GM19239 (cell line): ENCODE results near the gene TLCD1.
"Not testable (repeated sequence)": the region's sequence is repeated elsewhere in the genome, so short reads cannot be mapped to it uniquely, and the experiment has no call there.

Experiments used
- DNase-seq: peaks from one replicate; pipeline ENCODE4 v3.0.0; 2011; ENCODE audit warnings: low spot score; ENCODE audit not compliant: insufficient read length
- FAIRE-seq: peaks from 2 replicates; lab custom pipeline; 2011; peaks lifted over from hg19 to GRCh38; lab: Jason Lieb, UNC

The TLCD1 gene

DNA sequence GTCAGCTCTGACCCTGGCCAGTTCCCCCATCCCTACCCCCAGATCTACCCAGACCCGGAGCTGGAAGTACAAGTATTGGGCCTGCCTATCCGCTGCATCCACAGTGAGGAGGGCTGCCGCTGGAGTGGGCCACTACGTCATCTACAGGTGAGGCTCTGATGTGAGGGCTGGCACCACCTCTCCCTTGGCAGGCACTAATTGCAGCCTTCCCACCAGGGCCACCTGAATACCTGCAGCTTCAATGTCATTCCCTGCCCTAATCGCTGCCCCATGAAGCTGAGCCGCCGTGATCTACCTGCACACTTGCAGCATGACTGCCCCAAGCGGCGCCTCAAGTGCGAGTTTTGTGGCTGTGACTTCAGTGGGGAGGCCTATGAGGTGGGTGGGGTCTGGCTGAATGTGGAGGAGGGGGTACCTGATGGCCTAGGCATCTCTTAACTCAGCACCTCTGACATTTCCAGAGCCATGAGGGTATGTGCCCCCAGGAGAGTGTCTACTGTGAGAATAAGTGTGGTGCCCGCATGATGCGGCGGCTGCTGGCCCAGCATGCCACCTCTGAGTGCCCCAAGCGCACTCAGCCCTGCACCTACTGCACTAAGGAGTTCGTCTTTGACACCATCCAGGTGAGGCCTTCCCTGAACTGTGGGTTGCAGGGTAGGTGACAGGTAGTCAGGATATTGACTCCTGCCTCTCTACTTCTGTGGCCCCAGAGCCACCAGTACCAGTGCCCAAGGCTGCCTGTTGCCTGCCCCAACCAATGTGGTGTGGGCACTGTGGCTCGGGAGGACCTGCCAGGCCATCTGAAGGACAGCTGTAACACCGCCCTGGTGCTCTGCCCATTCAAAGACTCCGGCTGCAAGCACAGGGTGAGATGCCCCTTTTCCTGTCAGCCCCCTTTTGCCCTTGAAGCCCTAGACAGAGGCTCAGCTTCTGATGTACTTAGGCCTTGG, 22.0 kb upstream of the TLCD1 start:
- no peak for DNase-seq
- no peak for FAIRE-seq

DNA sequence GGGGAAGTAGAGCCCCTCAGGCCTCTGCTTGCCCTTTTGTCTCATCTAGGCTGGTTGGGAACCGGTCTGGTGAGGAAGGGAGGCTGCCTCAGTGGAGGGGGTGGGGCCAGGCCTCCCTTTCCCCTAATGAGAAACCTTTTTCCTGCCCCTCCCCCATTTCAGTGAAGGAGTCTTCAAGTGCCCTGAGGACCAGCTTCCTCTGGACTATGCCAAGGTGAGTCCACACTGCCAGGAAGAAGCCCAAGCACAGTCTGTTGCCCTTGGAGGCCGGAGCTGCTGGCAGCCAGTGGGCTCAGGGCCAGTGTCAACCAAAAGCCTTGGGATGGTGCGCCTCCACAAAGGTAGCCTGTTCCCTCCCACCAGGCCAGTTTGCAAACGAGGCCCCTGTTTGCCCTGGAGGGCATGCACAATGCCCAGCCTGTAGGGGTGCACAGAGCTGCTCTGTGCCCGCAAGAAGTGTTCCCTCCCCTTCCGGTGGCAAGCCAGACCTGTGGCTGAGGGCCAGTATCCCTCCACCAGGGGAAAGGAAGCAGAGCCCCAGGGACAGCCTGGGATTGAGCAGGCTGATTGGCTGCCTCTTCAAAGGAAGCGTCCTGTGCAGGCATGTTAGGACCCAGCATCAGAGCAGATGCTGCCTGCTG, 21.1 kb upstream of the TLCD1 start:
- FAIRE-seq: no peak
- no peak for DNase-seq

DNA sequence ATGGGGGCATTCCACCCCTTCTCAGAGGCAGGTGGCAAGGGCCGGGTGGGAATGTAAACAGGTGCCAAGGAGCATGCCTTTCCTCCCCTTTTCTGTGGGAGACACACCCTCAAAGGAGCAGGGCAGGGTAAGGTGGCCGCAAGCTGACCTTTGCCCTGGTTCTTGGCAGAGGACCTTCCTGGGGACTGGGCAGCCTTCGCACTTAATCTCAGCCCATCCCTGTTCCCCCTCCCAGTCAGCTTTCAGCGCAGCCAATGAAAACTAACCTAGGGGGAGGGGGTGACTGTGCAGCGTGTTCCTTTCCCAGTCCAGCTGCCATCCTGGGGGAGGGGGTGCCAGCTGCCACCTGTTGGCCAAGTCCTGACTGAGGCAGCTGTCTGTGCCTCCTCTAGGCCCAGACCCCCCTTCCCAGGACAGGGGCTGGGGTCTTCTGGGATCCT, 20.6 kb upstream of the TLCD1 start:
- DNase-seq: no peak
- no peak for FAIRE-seq

DNA sequence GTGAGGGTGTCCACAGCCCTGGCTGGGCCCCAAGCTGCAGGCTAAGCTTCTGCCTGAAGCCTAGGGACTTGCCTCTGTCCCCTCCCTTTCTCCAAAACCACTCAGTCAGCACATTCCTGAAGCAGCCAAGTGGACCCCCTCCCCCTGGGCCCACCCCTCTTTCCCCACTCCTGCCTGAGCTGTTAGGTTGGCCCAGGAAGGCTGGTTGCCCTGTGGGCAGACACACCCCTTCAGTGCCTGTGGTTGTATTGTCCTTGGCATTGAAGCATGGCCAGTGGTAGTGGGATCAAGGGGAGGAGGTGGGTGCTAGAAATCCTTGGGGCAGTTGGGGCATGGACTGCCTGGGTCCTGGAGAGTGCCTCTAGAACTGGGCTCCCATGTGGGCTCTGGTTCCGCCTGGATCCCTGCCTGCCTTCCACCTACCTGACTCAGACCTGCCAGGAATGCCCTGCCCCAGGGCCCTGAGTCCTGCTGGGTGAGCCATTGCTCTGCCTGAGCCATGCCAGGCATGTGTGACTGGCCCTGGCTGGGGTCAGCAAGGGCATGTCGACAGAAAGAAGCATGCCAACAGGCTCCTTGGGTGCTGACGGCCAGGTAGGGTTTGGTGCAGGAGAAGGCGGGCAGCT, 19.9 kb upstream of the TLCD1 start:
- FAIRE-seq (no peak), DNase-seq (no peak)

DNA sequence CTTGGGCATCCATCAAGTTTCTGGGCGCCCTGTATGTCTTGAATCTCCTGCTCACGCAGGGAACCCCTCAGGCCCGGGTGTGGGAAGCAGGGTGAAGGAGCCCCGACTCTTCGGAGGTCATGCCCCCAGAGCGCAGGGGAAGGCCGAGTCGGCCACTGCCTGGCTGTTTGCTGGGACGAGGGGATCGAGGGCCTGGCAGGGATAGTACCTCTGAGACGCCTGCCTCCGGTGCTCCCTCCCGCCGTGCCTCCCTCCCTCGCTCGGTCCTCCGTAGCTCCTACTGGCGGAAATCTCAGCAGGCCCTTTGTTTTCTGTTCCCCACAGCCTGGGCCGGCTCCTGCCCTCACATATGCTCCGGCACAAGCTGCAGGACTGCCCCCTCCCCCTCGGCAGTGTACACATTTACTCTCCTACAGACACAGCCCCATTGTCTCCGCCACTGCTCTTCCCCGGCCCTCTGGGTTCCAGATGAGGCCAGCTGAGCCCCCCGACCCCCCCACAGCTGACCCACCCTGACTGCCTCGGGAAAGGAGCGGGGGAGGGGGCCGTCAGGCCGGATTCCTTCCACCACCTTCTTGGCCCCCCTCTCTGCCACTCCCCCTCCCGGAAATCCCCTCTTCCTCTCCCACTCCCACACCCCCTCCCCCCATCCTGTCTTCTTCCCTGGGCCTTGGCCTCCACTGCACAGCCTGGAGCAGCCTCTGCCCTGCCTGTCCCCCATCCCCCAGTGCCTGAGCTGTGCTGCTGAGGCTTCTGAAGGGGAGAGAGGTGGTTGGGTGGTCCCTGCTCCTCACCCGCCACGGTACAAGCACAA, 19.1 kb upstream of the TLCD1 start:
- DNase-seq: no peak
- FAIRE-seq: peak; percentile 55

DNA sequence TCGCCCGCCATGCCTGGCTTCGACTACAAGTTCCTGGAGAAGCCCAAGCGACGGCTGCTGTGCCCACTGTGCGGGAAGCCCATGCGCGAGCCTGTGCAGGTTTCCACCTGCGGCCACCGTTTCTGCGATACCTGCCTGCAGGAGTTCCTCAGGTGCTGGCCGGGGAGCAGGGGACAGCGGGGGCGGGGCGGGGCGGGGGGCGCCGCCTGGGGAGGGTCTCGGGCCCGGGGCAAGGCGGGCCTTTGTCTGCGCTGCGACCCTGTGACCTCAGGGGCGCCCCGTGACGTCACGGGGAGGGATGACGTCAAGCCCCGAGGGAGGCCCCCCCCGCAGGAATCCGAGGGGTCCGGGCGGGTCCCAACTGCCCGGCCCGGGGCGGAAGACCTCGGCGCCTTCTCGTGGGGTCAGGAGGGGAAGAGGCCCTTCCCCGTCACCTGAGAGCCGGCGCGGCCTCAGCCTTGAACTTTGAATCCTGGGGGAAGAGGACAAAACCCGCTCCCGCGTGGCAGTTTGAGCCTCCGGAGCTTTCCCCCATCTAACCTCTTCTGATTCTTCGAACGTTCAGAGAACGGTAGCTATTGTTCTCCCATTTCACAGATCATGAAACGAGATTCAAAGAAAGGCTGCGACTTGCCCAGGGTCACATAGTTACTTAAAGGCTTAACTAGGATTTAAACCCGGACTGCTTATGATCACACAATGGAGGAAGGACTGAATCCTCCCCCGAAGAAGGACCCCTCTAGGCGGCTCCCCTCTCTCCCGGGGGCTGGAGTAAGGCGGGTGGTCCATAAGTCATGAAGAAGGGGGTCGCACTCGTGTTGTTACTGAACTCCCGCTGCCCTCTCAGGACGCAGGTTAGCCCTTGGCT, 18.3 kb upstream of the TLCD1 start:
- DNase-seq: peak; percentile 36

DNA sequence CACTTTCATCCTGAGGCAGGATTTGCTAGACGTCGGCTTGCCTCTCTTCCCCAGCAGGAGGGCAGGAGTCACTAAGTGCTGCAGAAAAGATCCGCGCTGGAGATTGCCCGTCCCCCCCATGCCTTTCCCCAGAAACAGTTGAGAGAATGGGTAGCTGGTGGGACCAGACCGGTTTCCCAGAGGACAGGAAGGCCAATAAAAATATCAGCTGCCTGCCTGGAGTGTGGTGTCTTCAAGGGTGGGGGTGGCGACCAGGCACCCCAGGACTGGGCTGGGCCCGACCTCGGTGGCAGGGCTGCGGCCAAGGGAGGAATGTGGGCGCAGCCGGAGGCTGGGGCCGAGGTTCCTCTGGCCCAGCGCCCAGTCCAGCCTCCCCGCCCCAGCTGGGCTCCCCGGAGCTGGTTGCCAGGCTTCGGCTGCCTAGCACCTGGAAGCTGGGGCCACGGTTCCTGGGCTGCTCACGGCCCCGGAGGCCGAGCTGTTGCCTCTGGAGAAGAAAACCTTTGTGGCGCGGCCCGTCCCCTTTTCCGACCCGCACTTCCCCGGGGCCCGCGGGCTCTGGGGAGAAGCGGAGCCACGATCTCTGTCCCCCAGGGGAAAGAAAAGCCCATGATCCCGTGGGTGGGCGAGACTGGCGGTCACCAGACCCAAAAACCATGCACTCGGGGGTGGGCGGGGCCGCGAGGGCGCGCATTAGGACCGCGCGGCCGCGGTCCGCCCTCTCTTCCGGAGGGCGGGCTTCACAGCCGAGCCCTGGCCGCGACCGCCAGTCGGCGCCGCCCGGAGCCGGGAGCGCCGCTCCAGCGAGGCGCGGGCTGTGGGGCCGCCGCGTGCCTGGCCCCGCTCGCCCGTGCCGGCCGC, 17.4 kb upstream of the TLCD1 start, which contains the start of gene TRAF4:
TRAF4 (plus strand) TSS at position 769 of the 861 bp plus-strand sequence. CDS start 102 bp downstream, outside the sequence.
- FAIRE-seq (no peak), DNase-seq (peak; percentile 60)

More for the DNA sequence above, 18.3 kb upstream of the TLCD1 start:
- no peak for FAIRE-seq

DNA sequence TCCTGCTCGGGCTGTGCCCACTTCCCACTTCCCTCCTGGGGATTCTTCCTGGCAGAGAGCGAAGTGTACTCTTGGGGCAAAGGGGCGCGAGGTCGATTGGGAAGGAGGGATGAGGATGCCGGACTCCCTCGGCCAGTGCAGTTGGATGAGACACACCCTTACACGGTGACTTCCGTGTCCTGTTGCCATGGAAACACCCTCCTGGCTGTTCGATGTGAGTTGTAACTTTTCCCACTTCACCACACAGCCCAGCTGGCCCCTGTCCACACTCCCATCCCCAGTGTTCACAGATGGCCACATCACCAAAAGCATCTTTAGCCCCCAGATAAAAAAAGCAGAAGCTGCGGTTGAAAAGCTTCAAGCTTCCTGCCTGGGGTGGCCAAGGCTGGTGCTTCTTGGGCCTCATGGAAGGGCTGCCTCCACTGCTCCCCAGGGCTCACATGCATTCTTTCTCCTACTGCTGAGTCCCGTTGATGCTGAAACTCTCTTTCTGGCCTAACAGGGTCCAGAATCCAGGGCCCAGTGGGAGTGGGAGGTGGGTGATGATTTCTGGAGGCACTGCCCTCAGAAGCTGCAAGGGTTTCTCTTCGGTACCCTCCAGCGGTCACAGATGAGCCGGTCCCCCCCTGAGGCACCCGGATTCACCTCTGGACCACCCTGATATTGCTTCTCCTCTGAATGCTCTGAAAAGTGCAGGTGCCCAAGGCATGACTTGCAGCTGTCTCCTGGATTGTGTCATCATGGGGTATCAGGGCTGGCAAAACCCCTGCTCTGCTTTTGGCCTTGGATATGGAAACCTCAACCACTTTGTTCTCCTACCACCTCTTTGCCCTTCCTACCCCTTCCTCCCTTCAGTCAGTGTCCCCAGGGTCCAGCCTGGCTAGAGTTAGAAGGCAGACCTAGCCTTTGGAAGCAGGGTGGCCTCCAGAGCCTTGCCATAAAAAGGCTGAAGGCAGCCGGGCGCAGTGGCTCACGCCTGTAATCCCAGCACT, 15.6 kb upstream of the TLCD1 start:
- DNase-seq: peak; percentile 44
- peak; percentile 76 for FAIRE-seq

DNA sequence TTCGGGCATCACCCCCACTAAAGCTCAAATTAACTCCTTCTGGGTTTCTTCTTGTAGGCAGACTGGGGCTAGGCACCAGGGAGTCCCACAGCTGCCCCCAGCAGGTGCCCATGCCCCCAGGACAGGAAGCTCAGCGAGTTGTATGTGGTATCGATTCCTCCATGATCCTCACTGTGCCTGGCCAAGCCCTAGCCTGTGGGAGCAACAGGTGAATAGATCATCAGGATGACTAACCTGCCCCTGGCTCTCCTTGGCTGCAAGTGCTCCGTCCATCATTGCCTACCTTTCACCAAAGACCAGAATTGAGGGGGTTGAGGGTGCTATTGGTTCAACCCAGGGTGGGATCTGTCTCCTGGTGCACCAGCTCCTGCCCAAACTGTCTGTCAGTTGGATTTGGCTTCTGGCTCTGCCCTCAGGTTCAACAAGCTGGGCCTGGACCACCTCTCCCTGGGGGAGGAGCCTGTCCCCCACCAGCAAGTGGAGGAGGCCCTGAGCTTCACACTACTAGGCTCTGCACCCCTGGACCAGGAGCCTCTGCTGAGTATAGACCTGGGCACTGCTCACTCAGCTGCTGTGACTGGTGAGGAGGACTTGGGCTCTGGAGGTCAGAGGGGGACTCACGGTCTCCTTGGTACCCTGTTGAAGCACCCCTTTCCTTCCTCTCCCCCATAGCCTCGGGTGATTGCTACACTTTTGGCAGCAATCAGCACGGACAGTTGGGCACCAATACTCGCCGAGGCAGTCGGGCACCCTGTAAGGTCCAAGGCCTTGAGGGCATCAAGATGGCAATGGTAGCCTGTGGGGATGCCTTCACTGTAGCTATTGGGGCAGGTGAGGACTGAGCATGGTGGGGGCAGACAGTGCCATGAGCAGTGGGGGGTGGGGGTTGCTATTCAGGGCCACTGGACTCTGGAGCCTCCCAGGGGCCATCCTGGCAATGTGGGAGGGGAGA, 14.6 kb upstream of the TLCD1 start:
- FAIRE-seq: no peak

DNA sequence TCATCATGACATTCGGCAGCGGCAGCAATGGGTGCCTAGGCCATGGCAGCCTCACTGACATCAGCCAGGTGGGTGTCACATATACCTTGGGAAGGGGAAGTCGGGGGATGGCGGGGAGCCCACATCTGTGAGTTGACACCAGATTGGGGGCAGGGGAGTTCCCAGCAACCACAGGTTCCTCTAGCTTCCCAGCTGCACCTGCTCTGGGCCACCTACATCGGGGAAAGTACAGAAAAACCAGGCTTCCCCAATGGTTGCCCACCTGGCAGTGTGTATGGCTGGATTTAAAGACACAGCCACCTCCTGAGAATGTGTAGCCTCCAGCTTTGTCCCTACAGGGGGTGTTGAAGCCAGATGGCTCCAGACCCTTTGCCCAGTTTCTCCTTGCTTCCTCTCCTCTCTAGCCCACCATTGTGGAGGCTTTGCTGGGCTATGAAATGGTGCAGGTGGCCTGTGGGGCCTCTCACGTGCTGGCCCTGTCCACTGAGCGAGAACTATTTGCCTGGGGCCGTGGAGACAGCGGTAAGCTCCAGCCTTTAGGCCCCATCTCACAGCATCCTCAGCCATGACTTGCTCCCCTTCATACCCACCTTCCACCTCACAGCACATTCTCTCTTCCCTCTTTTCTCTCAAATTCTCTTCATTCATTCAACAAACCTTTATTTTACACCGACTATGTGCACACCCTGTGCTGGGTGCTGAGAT, 12.8 kb upstream of the TLCD1 start:
- DNase-seq (no peak), FAIRE-seq (peak; percentile 63)

More for the DNA sequence above, 14.6 kb upstream of the TLCD1 start:
- DNase-seq: no peak

DNA sequence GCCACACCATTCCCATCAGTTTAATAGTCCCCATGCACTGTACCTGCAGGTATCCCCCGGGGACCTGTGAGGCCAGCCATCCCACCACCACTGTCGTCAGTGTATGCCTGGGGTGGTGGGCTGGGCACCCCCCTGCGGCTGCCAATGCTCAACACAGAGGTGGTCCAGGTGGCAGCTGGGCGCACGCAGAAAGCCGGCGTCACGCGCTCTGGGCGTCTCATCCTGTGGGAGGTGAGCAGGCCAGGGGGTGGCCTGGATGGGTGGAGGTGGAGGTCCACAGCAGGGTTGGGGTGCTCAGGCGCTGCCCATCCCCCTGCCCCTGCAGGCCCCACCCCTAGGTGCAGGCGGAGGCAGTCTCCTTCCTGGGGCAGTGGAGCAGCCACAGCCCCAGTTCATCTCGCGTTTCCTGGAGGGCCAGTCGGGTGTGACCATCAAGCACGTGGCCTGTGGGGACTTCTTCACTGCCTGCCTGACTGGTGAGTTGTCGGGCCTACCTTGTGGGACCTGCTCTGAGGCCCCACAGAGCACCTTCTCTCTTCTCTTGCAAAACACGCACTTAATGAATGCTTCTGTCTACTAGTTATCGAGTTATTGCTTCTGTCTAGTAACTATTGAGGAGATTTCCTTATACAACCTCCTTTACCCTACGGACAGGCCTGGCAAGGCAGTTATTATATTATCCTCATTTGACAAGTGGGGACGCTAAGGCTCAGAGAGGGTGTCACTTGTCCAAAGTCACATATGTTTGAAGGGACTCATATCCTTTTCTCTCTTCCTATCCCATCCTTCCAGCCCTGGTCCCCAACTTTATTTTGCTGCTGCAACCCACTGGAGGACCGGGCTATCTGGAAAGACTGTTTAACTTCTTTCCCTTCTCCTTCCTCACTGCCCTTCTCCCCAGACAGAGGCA, 12.0 kb upstream of the TLCD1 start:
- DNase-seq (peak; percentile 75), FAIRE-seq (peak; percentile 95)

DNA sequence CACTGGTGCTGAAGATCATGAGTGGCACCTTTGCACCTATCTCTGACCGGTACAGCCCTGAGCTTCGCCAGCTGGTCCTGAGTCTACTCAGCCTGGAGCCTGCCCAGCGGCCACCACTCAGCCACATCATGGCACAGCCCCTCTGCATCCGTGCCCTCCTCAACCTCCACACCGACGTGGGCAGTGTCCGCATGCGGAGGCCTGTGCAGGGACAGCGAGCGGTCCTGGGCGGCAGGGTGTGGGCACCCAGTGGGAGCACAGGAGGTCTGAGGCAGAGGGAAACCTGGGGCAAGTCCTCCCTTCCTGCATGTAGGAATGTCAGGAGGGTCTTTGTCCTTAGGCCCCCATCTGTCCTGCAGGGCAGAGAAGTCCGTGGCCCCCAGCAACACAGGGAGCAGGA, 11.3 kb upstream of the TLCD1 start:
- DNase-seq (no peak), FAIRE-seq (no peak)

DNA sequence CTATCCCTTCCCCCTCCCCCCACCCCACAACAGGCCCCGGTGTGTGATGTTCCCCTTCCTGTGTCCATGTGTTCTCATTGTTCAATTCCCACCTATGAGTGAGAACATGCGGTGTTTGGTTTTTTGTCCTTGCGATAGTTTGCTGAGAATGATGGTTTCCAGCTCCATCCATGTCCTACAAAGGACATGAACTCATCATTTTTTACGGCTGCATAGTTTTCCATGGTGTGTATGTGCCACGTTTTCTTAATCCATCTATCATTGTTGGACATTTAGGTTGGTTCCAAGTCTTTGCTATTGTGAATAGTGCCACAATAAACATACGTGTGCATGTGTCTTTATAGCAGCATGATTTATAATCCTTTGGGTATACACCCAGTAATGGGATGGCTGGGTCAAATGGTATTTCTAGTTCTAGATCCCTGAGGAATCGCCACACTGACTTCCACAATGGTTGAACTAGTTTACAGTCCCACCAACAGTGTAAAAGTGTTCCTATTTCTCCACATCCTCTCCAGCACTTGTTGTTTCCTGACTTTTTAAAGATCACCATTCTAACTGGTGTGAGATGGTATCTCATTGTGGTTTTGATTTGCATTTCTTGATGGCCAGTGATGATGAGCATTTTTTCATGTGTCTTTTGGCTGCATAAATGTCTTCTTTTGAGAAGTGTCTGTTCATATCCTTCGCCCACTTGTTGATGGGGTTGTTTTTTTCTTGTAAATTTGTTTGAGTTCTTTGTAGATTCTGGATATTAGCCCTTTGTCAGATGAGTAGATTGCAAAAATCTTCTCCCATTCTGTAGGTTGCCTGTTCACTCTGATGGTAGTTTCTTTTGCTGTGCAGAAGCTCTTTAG, 10.1 kb upstream of the TLCD1 start:
- not testable (repeated sequence) for DNase-seq, FAIRE-seq
